Vagina (tissue), 2 donors: ENCODE data around the gene ADCY5. TPM values are rescaled to one million over a fixed set of nuclear protein-coding genes. Genes with fewer than 3 reads are reported as not detected.

ENCODE experiments used
- DNase-seq, 2 donors: peaks; one replicate each; pipeline ENCODE4 v3.0.0-alpha.2; 2017; ENCODE audit errors: extremely low spot score in 2 of 2
- H3K27ac ChIP-seq: fragments of 200-600 bp; sonication (generic); one replicate; pipeline ENCODE4 v1.5.1; 2019
- H3K27me3 ChIP-seq: fragments of 200-600 bp; sonication (generic); one replicate; pipeline ENCODE4 v1.5.1; 2019
- H3K36me3 ChIP-seq, 2 donors: fragments of 200-600 bp; sonication (generic); one replicate each; pipeline ENCODE4 v1.5.1; 2017 to 2019
- H3K4me1 ChIP-seq: fragments of 200-600 bp; sonication (generic); one replicate; pipeline ENCODE4 v1.5.1; 2019
- H3K4me3 ChIP-seq, 2 donors: fragments of 200-600 bp; sonication (generic); 1 replicate in 1 of 2; 2 replicates in 1 of 2; pipeline ENCODE4 v1.5.1; 2016 to 2019
- H3K9me3 ChIP-seq: fragments of 200-600 bp; sonication (generic); one replicate; pipeline ENCODE4 v1.5.1; 2019
- CTCF ChIP-seq, 3 experiments: fragments of 450-650 bp in 2 of 3; fragments of 200-600 bp in 1 of 3; sonication (generic) in 1 of 3; IDR thresholded peaks; one replicate each; pipeline ENCODE4 v1.5.1; 2017 to 2019; ENCODE audit warnings: antibody characterized with exemption in 3 of 3, mild to moderate bottlenecking in 2 of 3, moderate library complexity in 2 of 3
- POLR2A ChIP-seq, 2 donors: fragments of 450-650 bp; IDR thresholded peaks; one replicate each; pipeline ENCODE4 v1.6.1; 2017; ENCODE audit warnings: antibody characterized with exemption in 2 of 2, mild to moderate bottlenecking in 2 of 2, moderate library complexity in 2 of 2
- POLR2AphosphoS5 ChIP-seq, 2 donors: sonication (generic); formaldehyde crosslinking; IDR thresholded peaks; one replicate each; pipeline ENCODE4 v1.9.0; 2017; ENCODE audit warnings: antibody characterized with exemption in 2 of 2, mild to moderate bottlenecking in 2 of 2, low read depth in 1 of 2; ENCODE audit not compliant: insufficient read depth in 1 of 2
- intact Hi-C: fragments of 100-400 bp; cut with DNase I; formaldehyde crosslinking; loops from one replicate; pipeline ENCODE4 v1.15.1; 2023
- total RNA-seq: library from RNA; depleted of rRNA; stranded (reverse); fragments of >200 nt; gene quantifications from one replicate; pipeline ENCODE4 v1.2.3, GENCODE V29; 2016

ADCY5 gene
- total RNA-seq, 1 donor from 2014 or later = 16.7 TPM

DNA sequence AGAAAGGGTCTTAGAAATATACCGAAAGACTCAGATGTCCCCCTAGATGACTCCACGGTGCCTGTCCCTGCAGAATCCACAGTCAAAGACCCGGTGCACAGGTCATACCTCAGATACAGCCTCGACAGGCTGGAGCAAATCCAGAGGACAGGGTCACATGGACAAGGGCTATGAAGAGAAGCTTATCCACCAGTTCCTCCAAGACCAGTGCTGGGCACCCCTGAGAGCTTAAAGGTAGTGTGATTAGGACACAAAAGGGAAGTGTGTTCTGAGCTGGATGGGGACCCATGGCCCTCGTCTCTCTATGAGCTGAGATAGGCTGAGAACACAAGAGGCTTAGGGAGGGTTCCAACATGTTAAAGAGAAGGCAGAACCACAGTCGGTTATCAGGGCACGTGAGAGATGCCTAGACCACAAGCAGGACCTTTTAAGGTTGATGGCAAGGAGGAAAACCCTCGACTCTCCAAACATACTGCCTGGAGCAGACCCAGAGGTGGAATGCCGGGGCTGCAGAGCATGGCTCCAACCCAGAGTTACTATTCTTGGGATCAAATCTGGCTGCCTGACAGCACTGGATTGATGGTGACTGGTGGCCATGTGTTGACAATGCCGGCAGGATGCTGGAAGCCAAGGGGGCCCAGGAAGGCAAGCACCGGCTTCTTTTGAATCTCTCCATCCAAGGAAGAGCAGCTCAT, 46.9 kb downstream of the ADCY5 start:
- H3K9me3 ChIP-seq = no peaks in the 10 kb centered on the region
- no peak overlapping the region for H3K27ac ChIP-seq
- no peak for TF ChIP-seq CTCF (IDR thresholded peaks at IDR 0.05)
- TF ChIP-seq POLR2A (IDR thresholded peaks at IDR 0.05) = no peak
- TF ChIP-seq POLR2AphosphoS5 (IDR thresholded peaks at IDR 0.05; ENCODE audit: insufficient read depth in 1 of 2, low read depth in 1 of 2) = no peak
- no peak overlapping the region for H3K4me3 ChIP-seq
- no peak for DNase-seq
- H3K27me3 ChIP-seq = no peaks in the 10 kb centered on the region
- peaks cover 9% of the 10 kb centered on the region for H3K4me1 ChIP-seq
- H3K36me3 ChIP-seq = no peaks in the 10 kb centered on the region
- intact Hi-C loops = no loop called here

DNA sequence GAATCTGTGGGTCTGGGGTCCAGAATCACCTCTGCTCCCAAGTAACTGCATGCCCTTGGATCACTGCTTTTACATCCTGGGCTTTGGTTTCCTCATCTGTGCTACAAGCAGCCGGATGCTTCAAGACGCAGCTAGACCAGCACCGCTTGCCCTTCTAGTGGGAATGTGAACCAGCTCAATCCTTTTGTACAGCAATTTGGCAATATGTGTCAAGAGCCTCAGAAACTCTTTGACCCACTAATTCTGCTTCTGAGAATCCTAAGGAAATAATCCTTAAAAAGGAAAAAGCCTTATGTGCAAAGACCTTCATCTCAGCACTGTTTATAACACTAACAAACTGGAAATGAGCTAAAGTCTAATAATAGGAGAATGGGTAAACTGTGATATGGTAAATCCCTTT, 48.7 kb downstream of the ADCY5 start:
- H3K4me3 ChIP-seq = no peak overlapping the region
- no peaks in the 10 kb centered on the region for H3K36me3 ChIP-seq
- H3K27ac ChIP-seq = no peak overlapping the region
- no peak for DNase-seq
- TF ChIP-seq CTCF (IDR thresholded peaks at IDR 0.05) = no peak
- no peak for TF ChIP-seq POLR2AphosphoS5 (IDR thresholded peaks at IDR 0.05; ENCODE audit: insufficient read depth in 1 of 2, low read depth in 1 of 2)
- TF ChIP-seq POLR2A (IDR thresholded peaks at IDR 0.05) = no peak
- no peaks in the 10 kb centered on the region for H3K27me3 ChIP-seq
- intact Hi-C loops = no loop called here
- peaks cover 12% of the 10 kb centered on the region for H3K4me1 ChIP-seq
- H3K9me3 ChIP-seq = no peaks in the 10 kb centered on the region

DNA sequence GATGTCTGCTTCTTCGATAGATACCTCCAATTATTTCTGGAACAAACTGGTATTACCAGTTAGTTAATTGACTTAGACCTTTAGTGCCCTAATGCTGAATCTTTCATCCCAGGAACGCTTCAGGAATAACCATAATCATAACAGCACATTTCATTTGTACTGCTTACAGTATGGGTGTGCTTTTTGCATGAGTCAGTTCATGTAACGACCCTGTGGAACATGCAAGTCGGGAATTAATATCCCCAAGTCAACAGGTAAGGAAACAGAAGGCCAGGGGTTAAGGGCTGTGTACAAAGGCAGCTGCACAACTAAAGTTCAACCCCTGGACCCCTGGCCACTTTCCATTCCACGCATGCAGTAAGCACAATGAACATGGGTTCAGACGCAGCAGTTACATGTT, 49.2 kb downstream of the ADCY5 start:
- Histone ChIP-seq H3K9me3 (no peaks in the 10 kb centered on the region), H3K4me1 (peaks cover 12% of the 10 kb centered on the region), H3K36me3 (no peaks in the 10 kb centered on the region), H3K27ac (no peak overlapping the region), H3K27me3 (no peaks in the 10 kb centered on the region), H3K4me3 (no peak overlapping the region)
- no peak for TF ChIP-seq POLR2A (IDR thresholded peaks at IDR 0.05)
- no peak for TF ChIP-seq POLR2AphosphoS5 (IDR thresholded peaks at IDR 0.05; ENCODE audit: insufficient read depth in 1 of 2, low read depth in 1 of 2)
- TF ChIP-seq CTCF (IDR thresholded peaks at IDR 0.05) = no peak
- intact Hi-C loops = no loop called here
- DNase-seq = no peak

DNA sequence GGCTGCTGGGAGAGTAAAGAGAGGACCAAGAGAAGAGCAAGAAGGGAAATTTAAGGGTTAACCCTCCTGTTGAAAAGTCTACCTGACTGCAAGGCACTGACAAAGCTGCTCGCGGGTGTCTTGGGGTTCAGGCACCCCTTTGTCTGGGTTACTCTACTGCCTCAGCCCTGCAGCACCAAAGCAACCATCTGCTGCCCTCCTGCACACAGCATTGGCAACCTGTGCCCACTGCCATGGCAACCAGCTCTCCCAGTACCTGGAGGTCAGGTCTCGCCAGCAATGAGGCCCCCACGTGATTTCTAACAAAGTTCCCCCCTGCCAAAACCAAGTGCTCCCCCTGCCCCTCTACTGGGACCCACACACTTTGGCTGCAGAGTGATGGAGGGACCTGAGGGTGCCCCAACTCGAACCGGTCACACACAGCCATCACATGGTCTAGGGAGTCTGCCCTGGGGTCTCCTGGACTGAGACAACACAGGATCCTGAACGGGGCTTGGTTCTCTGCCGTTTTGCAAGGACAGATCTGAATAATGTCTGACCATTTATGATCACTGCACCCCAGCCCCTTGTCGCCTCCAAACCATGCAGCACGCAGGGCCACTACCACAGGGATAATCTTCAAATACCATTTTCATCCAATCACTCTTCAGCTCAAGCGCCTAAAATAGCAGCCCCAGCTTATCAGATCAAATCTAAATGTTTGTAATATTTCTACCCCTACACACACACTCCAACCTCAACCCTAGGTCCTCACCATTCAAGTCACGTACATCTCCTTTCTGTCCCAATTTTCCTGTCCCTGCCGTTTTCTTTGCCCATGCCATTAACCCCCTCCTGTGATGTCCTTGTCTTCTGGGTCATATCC, 50.7 kb downstream of the ADCY5 start:
- Histone ChIP-seq H3K9me3 (no peaks in the 10 kb centered on the region), H3K36me3 (no peaks in the 10 kb centered on the region), H3K27me3 (no peaks in the 10 kb centered on the region), H3K27ac (no peak overlapping the region), H3K4me3 (no peak overlapping the region), H3K4me1 (peaks cover 12% of the 10 kb centered on the region)
- TF ChIP-seq CTCF (IDR thresholded peaks at IDR 0.05) (no peak), POLR2A (IDR thresholded peaks at IDR 0.05) (no peak), POLR2AphosphoS5 (IDR thresholded peaks at IDR 0.05; ENCODE audit: insufficient read depth in 1 of 2, low read depth in 1 of 2) (no peak)
- intact Hi-C loops = no loop called here
- no peak for DNase-seq
